Measurements from ENCODE around the gene CD300LG.
A peak's percentile ranks its signal among the peaks of the same experiment; 100 is the strongest.

CD300LG gene

GRCh38 chr17:43907998-43908721 lies 61.2 kb downstream of the CD300LG start:
- DNase-seq (ENCODE audit: low read depth) = peak; percentile 74
- no peak for TF ChIP-seq CTCF (conservative IDR thresholded peaks at IDR 0.05; ENCODE audit: low read length)
- H3K4me3 ChIP-seq (ENCODE audit: low read length) = peak overlapping the region; percentile 73

- no peak for DNase-seq (ENCODE audit: low read depth)
- H3K4me3 ChIP-seq (ENCODE audit: low read length) = no peak overlapping the region
- TF ChIP-seq CTCF (conservative IDR thresholded peaks at IDR 0.05; ENCODE audit: low read length) = no peak
These were observed 62.7 kb downstream of the CD300LG start for GRCh38 chr17:43909537-43910231.

- no peak for TF ChIP-seq CTCF (conservative IDR thresholded peaks at IDR 0.05; ENCODE audit: low read length)
- DNase-seq (ENCODE audit: low read depth) = no peak
- no peak overlapping the region for H3K4me3 ChIP-seq (ENCODE audit: low read length)
These were observed 64.9 kb downstream of the CD300LG start for GRCh38 chr17:43911904-43912303.

- TF ChIP-seq CTCF (conservative IDR thresholded peaks at IDR 0.05; ENCODE audit: low read length) = no peak
- no peak overlapping the region for H3K4me3 ChIP-seq (ENCODE audit: low read length)
- no peak for DNase-seq (ENCODE audit: low read depth)
These were observed 65.8 kb downstream of the CD300LG start for GRCh38 chr17:43912635-43913304.
